GM21515 (cell line): Measurements from ENCODE around the gene GEMIN4.
"Not testable (repeated sequence)": the region's sequence is repeated elsewhere in the genome, so short reads cannot be mapped to it uniquely, and the experiment has no call there.

Experiments
- ATAC-seq: cut with Tn5 transposase; IDR thresholded peaks from one replicate; pipeline ENCODE4 v1.9.1; 2021; ENCODE audit not compliant: unreplicated experiment

GEMIN4 gene

GRCh38 chr17:781805-782731, 30.0 kb upstream of the GEMIN4 start, which contains the start of the genes GLOD4 and MRM3:
Gene GLOD4 (minus strand): TSS chr17:782280. CDS start chr17:782255, 25 bp downstream.
Gene MRM3 (plus strand): TSS chr17:782353. CDS start chr17:782379, 26 bp downstream.
- peak; percentile 84 for ATAC-seq

- no peak for ATAC-seq
Measured at GRCh38 chr17:778096-778495, 26.0 kb upstream of the GEMIN4 start.

- no peak for ATAC-seq
Measured at GRCh38 chr17:774313-774584, 22.2 kb upstream of the GEMIN4 start.

GRCh38 chr17:773467-774312, 21.6 kb upstream of the GEMIN4 start:
- no peak for ATAC-seq

GRCh38 chr17:773016-773415, 21.0 kb upstream of the GEMIN4 start:
- ATAC-seq: no peak

- no peak for ATAC-seq
Measured at GRCh38 chr17:767076-767475, 15.0 kb upstream of the GEMIN4 start.

GRCh38 chr17:760371-760770, 8.3 kb upstream of the GEMIN4 start:
- ATAC-seq: no peak

- ATAC-seq: no peak
Measured at GRCh38 chr17:759964-760363, 7.9 kb upstream of the GEMIN4 start.

GRCh38 chr17:756010-756567, 4.0 kb upstream of the GEMIN4 start:
- ATAC-seq: not testable (repeated sequence)

GRCh38 chr17:755319-755961, 3.4 kb upstream of the GEMIN4 start:
- ATAC-seq: not testable (repeated sequence)

GRCh38 chr17:753418-753817, 1.4 kb upstream of the GEMIN4 start:
- no peak for ATAC-seq

GRCh38 chr17:752620-753219, 656 bp upstream of the GEMIN4 start:
- ATAC-seq: peak; percentile 1

- peak; percentile 38 for ATAC-seq
Measured at GRCh38 chr17:751269-752001, 629 bp downstream of the GEMIN4 start.

GRCh38 chr17:750431-751037, 1.5 kb downstream of the GEMIN4 start:
- ATAC-seq: no peak

GRCh38 chr17:749359-749758, 2.7 kb downstream of the GEMIN4 start:
- not testable (repeated sequence) for ATAC-seq

GRCh38 chr17:748604-749003, 3.5 kb downstream of the GEMIN4 start:
- not testable (repeated sequence) for ATAC-seq

- ATAC-seq: no peak
Measured at GRCh38 chr17:746783-747629, 5.1 kb downstream of the GEMIN4 start.

GRCh38 chr17:746181-746580, 5.9 kb downstream of the GEMIN4 start:
- ATAC-seq: no peak

GRCh38 chr17:745406-745805, 6.7 kb downstream of the GEMIN4 start:
- no peak for ATAC-seq
